Suprapubic skin (tissue), 4 donors: ENCODE results near the gene BAIAP2. TPM values are rescaled to one million over a fixed set of nuclear protein-coding genes. Genes with fewer than 3 reads are reported as not detected.
A peak's percentile ranks its signal among the peaks of the same experiment; 100 is the strongest.
"Not testable (repeated sequence)": the region's sequence is repeated elsewhere in the genome, so short reads cannot be mapped to it uniquely, and the experiment has no call there.

Source experiments
- DNase-seq, 2 donors: peaks; one replicate each; pipeline ENCODE4 v3.0.0-alpha.2; 2019; ENCODE audit warnings: low spot score in 2 of 2
- H3K27ac ChIP-seq: fragments of 200-600 bp; sonication (generic); one replicate; pipeline ENCODE4 v1.5.1; 2019
- H3K27me3 ChIP-seq: fragments of 200-600 bp; sonication (generic); one replicate; pipeline ENCODE4 v1.5.1; 2019
- H3K36me3 ChIP-seq: fragments of 200-600 bp; sonication (generic); one replicate; pipeline ENCODE4 v1.5.1; 2019
- H3K4me1 ChIP-seq: fragments of 200-600 bp; sonication (generic); one replicate; pipeline ENCODE4 v1.5.1; 2019
- H3K4me3 ChIP-seq: fragments of 200-600 bp; sonication (generic); one replicate; pipeline ENCODE4 v1.5.1; 2019; ENCODE audit warnings: mild to moderate bottlenecking
- H3K9me3 ChIP-seq: fragments of 200-600 bp; sonication (generic); one replicate; pipeline ENCODE4 v1.5.1; 2019
- CTCF ChIP-seq, 2 donors: fragments of 200-600 bp in 1 of 2; fragments of 450-650 bp in 1 of 2; sonication (generic) in 1 of 2; IDR thresholded peaks; one replicate each; pipeline ENCODE4 v1.5.1; 2016 to 2019; ENCODE audit warnings: antibody characterized with exemption in 2 of 2, mild to moderate bottlenecking in 1 of 2, moderate library complexity in 1 of 2
- EP300 ChIP-seq: sonication (generic); formaldehyde crosslinking; IDR thresholded peaks from one replicate; pipeline ENCODE4 v1.6.1; 2017; ENCODE audit warnings: antibody characterized with exemption
- POLR2A ChIP-seq, 2 donors: fragments of 450-650 bp; IDR thresholded peaks; one replicate each; pipeline ENCODE4 v1.6.1; 2017; ENCODE audit warnings: antibody characterized with exemption in 2 of 2, mild to moderate bottlenecking in 2 of 2, moderate library complexity in 2 of 2
- POLR2AphosphoS5 ChIP-seq, 3 donors: sonication (generic); formaldehyde crosslinking; IDR thresholded peaks; one replicate each; pipeline ENCODE4 v1.6.1; 2017; ENCODE audit warnings: antibody characterized with exemption in 3 of 3
- WGBS: methylation state at CpG from one replicate; pipeline ENCODE4 v1.1.5; 2018; 5-methylcytosine and 5-hydroxymethylcytosine counted together
- total RNA-seq, 4 donors: library from RNA; depleted of rRNA; stranded (reverse); fragments of >200 nt; gene quantifications; one replicate each; pipeline ENCODE4 v1.1.0, GENCODE V29; 2016

Gene BAIAP2
- total RNA-seq, 4 donors from 2014 or later, result 214 to 283 (median 260) TPM

DNA sequence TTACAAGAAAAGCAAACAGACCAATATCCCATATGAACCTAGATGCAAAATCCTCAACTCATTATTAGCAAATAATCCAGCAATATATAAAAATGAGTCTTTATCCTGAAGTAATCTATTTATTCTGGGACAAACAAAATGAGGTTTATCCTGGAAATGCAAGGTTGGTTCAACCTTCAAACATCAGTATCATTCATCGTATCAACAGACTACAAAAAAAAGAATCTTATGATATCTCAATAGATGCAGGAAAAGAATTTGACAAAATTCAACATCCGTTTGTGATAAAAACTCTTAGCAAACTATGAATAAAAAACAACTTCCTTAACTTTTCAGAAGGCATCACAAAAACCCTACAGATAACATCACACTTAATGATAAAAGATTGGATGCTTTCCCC is 18.4 kb upstream of the BAIAP2 start:
- H3K36me3 ChIP-seq, result no peaks in the 10 kb centered on the region
- TF ChIP-seq POLR2A (IDR thresholded peaks at IDR 0.05) (no peak), EP300 (no peak), POLR2AphosphoS5 (IDR thresholded peaks at IDR 0.05) (no peak), CTCF (IDR thresholded peaks at IDR 0.05) (no peak)
- no peak for DNase-seq
- no peaks in the 10 kb centered on the region for H3K27me3 ChIP-seq
- no peaks in the 10 kb centered on the region for H3K9me3 ChIP-seq
- peaks cover 35% of the 10 kb centered on the region for H3K4me1 ChIP-seq
- H3K4me3 ChIP-seq, result no peak overlapping the region
- no peak overlapping the region for H3K27ac ChIP-seq
- 94% methylated on average over 2 of the region's 2 CpGs for WGBS

DNA sequence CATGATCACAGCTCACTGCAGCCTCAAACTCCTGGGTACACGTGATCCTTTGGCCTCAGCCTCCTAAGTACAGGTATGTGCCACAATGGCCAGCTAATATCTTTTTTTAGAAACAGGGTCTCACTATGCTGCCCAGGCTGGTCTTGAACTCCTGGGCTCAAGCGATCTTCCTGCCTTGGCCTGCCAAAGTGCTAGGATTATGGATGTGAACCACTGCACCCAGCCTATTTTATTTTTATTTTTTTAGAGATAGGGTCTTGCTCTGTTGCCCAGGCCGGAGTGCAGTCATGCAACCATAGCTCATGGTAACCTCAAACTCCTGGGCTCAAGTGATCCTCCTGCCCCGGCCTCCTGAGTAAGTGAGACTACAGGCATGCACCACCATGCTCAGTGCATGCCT is 17.6 kb upstream of the BAIAP2 start:
- WGBS, result 95% methylated on average over 4 of the region's 4 CpGs
- not testable (repeated sequence) for DNase-seq, H3K27ac ChIP-seq

GRCh38 chr17:81018044-81018802 is 16.7 kb upstream of the BAIAP2 start:
- H3K4me1 ChIP-seq, result peaks cover 37% of the 10 kb centered on the region
- 30% methylated on average over 27 of the region's 29 CpGs for WGBS
- peak overlapping the region; percentile 58 for H3K27ac ChIP-seq
- no peaks in the 10 kb centered on the region for H3K27me3 ChIP-seq
- TF ChIP-seq CTCF (IDR thresholded peaks at IDR 0.05) (no peak), POLR2AphosphoS5 (IDR thresholded peaks at IDR 0.05) (no peak), EP300 (no peak), POLR2A (IDR thresholded peaks at IDR 0.05) (no peak)
- H3K4me3 ChIP-seq, result peak overlapping the region; percentile 31
- H3K36me3 ChIP-seq, result no peaks in the 10 kb centered on the region
- no peak for DNase-seq
- H3K9me3 ChIP-seq, result no peaks in the 10 kb centered on the region

More for the DNA sequence above, 17.6 kb upstream of the BAIAP2 start:
- H3K27me3 ChIP-seq, H3K4me3 ChIP-seq, H3K36me3 ChIP-seq, H3K9me3 ChIP-seq: not testable (repeated sequence)
- H3K4me1 ChIP-seq, result peaks cover 35% of the 10 kb centered on the region

DNA sequence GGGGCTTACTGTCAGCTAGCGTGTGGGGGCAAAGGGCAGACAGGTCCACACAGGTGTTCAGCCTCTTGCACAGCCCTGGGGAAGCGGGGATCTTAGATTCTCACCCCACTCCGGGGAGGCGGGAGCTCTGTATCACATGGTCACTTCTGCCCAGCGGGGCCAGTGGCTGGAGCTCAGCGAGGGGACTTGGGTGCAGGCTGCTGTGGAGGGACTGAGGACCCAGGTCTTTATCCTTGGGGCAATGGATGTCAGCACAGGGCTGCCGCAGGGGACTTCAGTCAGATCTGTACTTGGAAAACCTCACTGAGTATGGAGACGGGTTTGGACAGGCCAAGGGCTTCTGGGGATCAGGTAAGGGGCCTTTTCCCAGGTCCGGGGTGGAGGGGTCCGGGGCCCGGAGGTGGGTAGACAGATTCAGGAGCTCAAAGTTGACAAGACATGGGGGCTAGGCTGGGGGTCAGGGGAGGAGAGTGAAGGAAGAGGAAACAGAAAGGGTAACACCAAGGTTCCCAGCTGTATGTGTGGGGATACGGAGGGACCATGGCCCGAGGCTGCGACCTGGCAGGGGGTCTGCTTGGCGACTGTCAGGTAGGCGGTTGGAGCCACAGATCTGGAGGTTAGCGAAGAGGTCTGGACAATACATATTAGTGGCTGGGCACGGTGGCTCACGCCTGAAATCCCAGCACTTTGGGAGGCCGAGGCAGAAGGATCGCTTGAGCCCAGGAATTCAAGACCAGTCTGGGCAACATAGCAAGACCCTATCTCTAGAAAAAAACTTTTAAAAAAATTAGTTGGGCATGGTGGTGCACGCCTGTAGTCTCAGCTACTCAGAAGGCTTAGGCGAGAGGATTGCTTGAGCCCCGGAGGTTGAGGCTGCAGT is 15.1 kb upstream of the BAIAP2 start:
- no peak for DNase-seq
- H3K36me3 ChIP-seq, result no peaks in the 10 kb centered on the region
- H3K9me3 ChIP-seq, result no peaks in the 10 kb centered on the region
- WGBS, result 81% methylated on average over 21 of the region's 24 CpGs
- TF ChIP-seq EP300 (no peak), CTCF (IDR thresholded peaks at IDR 0.05) (no peak), POLR2AphosphoS5 (IDR thresholded peaks at IDR 0.05) (no peak), POLR2A (IDR thresholded peaks at IDR 0.05) (no peak)
- no peak overlapping the region for H3K27ac ChIP-seq
- H3K27me3 ChIP-seq, result no peaks in the 10 kb centered on the region
- peaks cover 52% of the 10 kb centered on the region for H3K4me1 ChIP-seq
- no peak overlapping the region for H3K4me3 ChIP-seq

GRCh38 chr17:81020443-81020766 is 14.5 kb upstream of the BAIAP2 start:
- Histone ChIP-seq H3K27me3 (no peaks in the 10 kb centered on the region), H3K4me3 (no peak overlapping the region), H3K9me3 (no peaks in the 10 kb centered on the region), H3K36me3 (no peaks in the 10 kb centered on the region), H3K4me1 (peaks cover 58% of the 10 kb centered on the region), H3K27ac (no peak overlapping the region)
- WGBS, result 86% methylated on average over 11 of the region's 11 CpGs
- DNase-seq, result no peak
- no peak for TF ChIP-seq EP300

- no peak for TF ChIP-seq CTCF (IDR thresholded peaks at IDR 0.05)
- no peak for TF ChIP-seq POLR2A (IDR thresholded peaks at IDR 0.05)
- no peak for TF ChIP-seq EP300
- no peak for TF ChIP-seq POLR2AphosphoS5 (IDR thresholded peaks at IDR 0.05)
- peaks cover 63% of the 10 kb centered on the region for H3K4me1 ChIP-seq
- H3K27me3 ChIP-seq, result peaks cover 3% of the 10 kb centered on the region
- no peak overlapping the region for H3K27ac ChIP-seq
- H3K4me3 ChIP-seq, result no peak overlapping the region
- H3K9me3 ChIP-seq, result no peaks in the 10 kb centered on the region
- no peaks in the 10 kb centered on the region for H3K36me3 ChIP-seq
- 45% methylated on average over 5 of the region's 24 CpGs for WGBS
- DNase-seq, result no peak
These were observed 14.0 kb upstream of the BAIAP2 start for GRCh38 chr17:81020767-81021497.
